ENCODE measurements around the gene FAM114A2. TPM values are rescaled to one million over a fixed set of nuclear protein-coding genes. Genes with fewer than 3 reads are reported as not detected.

The FAM114A2 gene
- polyA plus RNA-seq, 1 of the 3 experiments (the other 2 are of a cell fraction) = 9.0 TPM

DNA sequence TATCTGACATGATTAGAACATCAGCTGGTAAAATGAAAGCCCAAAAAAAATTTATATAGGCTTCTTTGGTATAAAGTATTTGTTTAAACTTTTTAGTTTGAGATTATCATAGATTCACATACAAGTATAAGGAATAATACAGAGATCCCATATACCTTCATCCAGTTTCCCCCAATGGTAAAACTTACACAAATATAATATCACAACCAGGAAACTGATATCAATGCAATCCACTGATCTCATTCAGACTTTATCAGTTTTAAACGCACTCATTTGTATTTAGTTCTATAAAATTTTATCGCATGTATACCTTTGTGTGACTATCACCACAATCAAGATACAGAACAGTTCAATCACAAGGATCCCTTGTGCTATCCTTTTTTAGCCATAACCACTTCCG is 3.8 kb downstream of the FAM114A2 start:
- H3K79me2 ChIP-seq (ENCODE audit: insufficient read depth) = peaks cover 32% of the 10 kb centered on the region
- H3K9me2 ChIP-seq = no peaks in the 10 kb centered on the region
- WGBS (ENCODE audit: low lambda C conversion rate) = 98% methylated on average over 3 of the region's 3 CpGs
- no peak overlapping the region for H3K4me2 ChIP-seq
- CTCF ChIA-PET = interaction anchor here (0.9 kb wide), 1 partner anchor 15 kb away, joined by 3 read pairs; no protein-coding TSS in a partner anchor
- peaks cover 6 to 25% of the 10 kb centered on the region in 2 experiments for H3K36me3 ChIP-seq (replicated peaks in 1 of 2; ENCODE audit: control insufficient read depth in 1 of 2, insufficient read depth in 2 of 2, low read length in 1 of 2)
- no peak for TF ChIP-seq GABPA (IDR thresholded peaks at IDR 0.05; ENCODE audit: low read depth)
- TF ChIP-seq FOSL2 (IDR thresholded peaks at IDR 0.05; ENCODE audit: borderline replicate concordance, low read depth) = no peak
- TF ChIP-seq, protein P1, sequence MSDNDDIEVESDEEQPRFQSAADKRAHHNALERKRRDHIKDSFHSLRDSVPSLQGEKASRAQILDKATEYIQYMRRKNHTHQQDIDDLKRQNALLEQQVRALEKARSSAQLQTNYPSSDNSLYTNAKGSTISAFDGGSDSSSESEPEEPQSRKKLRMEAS (IDR thresholded peaks at IDR 0.05; ENCODE audit: low read depth) = no peak
- TF ChIP-seq, protein P2, sequence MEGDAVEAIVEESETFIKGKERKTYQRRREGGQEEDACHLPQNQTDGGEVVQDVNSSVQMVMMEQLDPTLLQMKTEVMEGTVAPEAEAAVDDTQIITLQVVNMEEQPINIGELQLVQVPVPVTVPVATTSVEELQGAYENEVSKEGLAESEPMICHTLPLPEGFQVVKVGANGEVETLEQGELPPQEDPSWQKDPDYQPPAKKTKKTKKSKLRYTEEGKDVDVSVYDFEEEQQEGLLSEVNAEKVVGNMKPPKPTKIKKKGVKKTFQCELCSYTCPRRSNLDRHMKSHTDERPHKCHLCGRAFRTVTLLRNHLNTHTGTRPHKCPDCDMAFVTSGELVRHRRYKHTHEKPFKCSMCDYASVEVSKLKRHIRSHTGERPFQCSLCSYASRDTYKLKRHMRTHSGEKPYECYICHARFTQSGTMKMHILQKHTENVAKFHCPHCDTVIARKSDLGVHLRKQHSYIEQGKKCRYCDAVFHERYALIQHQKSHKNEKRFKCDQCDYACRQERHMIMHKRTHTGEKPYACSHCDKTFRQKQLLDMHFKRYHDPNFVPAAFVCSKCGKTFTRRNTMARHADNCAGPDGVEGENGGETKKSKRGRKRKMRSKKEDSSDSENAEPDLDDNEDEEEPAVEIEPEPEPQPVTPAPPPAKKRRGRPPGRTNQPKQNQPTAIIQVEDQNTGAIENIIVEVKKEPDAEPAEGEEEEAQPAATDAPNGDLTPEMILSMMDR (IDR thresholded peaks at IDR 0.05) = no peak
- no peak for TF ChIP-seq SMC3 (IDR thresholded peaks at IDR 0.05; ENCODE audit: low read depth, low read length)
- no peak for TF ChIP-seq TEAD4 (IDR thresholded peaks at IDR 0.05; ENCODE audit: borderline replicate concordance, insufficient read depth)
- TF ChIP-seq, protein P3, sequence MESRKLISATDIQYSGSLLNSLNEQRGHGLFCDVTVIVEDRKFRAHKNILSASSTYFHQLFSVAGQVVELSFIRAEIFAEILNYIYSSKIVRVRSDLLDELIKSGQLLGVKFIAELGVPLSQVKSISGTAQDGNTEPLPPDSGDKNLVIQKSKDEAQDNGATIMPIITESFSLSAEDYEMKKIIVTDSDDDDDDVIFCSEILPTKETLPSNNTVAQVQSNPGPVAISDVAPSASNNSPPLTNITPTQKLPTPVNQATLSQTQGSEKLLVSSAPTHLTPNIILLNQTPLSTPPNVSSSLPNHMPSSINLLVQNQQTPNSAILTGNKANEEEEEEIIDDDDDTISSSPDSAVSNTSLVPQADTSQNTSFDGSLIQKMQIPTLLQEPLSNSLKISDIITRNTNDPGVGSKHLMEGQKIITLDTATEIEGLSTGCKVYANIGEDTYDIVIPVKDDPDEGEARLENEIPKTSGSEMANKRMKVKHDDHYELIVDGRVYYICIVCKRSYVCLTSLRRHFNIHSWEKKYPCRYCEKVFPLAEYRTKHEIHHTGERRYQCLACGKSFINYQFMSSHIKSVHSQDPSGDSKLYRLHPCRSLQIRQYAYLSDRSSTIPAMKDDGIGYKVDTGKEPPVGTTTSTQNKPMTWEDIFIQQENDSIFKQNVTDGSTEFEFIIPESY (IDR thresholded peaks at IDR 0.05; ENCODE audit: borderline replicate concordance, low read depth) = no peak
- H3K9ac ChIP-seq = no peak overlapping the region
- no peak overlapping the region for H2AFZ ChIP-seq (ENCODE audit: low read depth)
- H3K27ac ChIP-seq (ENCODE audit: low read depth in 2 of 2, low read length in 1 of 2) = no peak overlapping the region
- no peaks in the 10 kb centered on the region for H4K20me1 ChIP-seq (ENCODE audit: insufficient read depth)
- no peaks in the 10 kb centered on the region for H3K27me3 ChIP-seq (ENCODE audit: insufficient read depth)
- POLR2A ChIA-PET = no interaction called here
- no peaks in the 10 kb centered on the region for H3K9me3 ChIP-seq
- DNase-seq = no peak
- peaks cover 0 to 8% of the 10 kb centered on the region in 2 experiments; a peak in 2 of 4 replicates for H3K4me1 ChIP-seq (ENCODE audit: control insufficient read depth in 1 of 2, insufficient read depth in 2 of 2, low read depth in 1 of 2, low read length in 1 of 2)
- H3F3A ChIP-seq (replicated peaks; ENCODE audit: insufficient read depth) = no peaks in the 10 kb centered on the region
- no peak overlapping the region for H3K4me3 ChIP-seq (ENCODE audit: low read depth in 2 of 2, low read length in 1 of 2)

DNA sequence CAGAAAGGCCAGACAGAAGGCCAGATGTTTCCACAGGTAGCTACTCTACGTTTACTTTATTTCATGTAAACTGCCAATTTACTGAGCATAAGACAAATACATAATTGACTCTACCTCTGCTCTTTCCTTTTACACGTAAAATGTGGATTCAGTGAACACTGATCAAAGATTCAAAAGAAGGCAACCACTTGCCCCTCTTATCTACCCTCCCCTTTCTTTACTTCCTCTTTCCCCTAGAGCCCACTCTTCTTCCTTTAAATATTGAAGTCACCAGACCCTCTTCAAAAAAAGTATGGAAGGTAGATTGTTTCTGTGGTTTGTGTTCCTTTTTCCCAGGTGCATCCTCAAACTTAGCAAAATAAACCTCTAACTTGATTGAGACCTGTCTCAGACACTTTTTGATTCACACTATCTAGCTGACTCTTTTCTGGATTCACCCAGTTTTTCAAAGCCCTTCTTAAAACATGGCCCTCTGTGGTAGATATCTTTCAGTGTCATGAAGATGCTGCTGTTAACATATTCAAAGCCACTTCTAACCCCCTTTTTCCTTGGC is 6.7 kb downstream of the FAM114A2 start:
- Histone ChIP-seq H3K36me3 (replicated peaks in 1 of 2; ENCODE audit: control insufficient read depth in 1 of 2, insufficient read depth in 2 of 2, low read length in 1 of 2) (peaks cover 17 to 48% of the 10 kb centered on the region in 2 experiments), H3F3A (replicated peaks; ENCODE audit: insufficient read depth) (no peaks in the 10 kb centered on the region), H3K27ac (ENCODE audit: low read depth in 2 of 2, low read length in 1 of 2) (no peak overlapping the region), H3K9ac (no peak overlapping the region), H3K9me3 (no peaks in the 10 kb centered on the region), H3K4me3 (ENCODE audit: low read depth in 2 of 2, low read length in 1 of 2) (no peak overlapping the region), H3K79me2 (ENCODE audit: insufficient read depth) (peaks cover 10% of the 10 kb centered on the region; the same call in 1 of the 2 replicates), H4K20me1 (ENCODE audit: insufficient read depth) (no peaks in the 10 kb centered on the region), H3K4me1 (ENCODE audit: control insufficient read depth in 1 of 2, insufficient read depth in 2 of 2, low read depth in 1 of 2, low read length in 1 of 2) (no peaks in the 10 kb centered on the region; a peak in 1 of 4 replicates), H2AFZ (ENCODE audit: low read depth) (no peak overlapping the region), H3K27me3 (ENCODE audit: insufficient read depth) (no peaks in the 10 kb centered on the region), H3K9me2 (no peaks in the 10 kb centered on the region), H3K4me2 (no peak overlapping the region)
- no peak for DNase-seq
- WGBS (ENCODE audit: low lambda C conversion rate) = 92% methylated on average over 2 of the region's 2 CpGs
- TF ChIP-seq, protein P4, sequence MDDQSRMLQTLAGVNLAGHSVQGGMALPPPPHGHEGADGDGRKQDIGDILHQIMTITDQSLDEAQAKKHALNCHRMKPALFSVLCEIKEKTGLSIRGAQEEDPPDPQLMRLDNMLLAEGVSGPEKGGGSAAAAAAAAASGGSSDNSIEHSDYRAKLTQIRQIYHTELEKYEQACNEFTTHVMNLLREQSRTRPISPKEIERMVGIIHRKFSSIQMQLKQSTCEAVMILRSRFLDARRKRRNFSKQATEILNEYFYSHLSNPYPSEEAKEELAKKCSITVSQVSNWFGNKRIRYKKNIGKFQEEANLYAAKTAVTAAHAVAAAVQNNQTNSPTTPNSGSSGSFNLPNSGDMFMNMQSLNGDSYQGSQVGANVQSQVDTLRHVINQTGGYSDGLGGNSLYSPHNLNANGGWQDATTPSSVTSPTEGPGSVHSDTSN (IDR thresholded peaks at IDR 0.05) = no peak
- TF ChIP-seq TCF12 (IDR thresholded peaks at IDR 0.05) (no peak), MEF2A (IDR thresholded peaks at IDR 0.05; ENCODE audit: borderline replicate concordance, low read depth) (no peak), RFX5 (IDR thresholded peaks at IDR 0.05; ENCODE audit: low read length) (no peak), FOXJ3 (CRISPR knock-in tag; IDR thresholded peaks at IDR 0.05) (no peak), POLR2AphosphoS5 (IDR thresholded peaks at IDR 0.05; ENCODE audit: low read depth, low read length) (no peak), FOXM1 (IDR thresholded peaks at IDR 0.05; ENCODE audit: low read depth) (no peak), EZH2phosphoT487 (IDR thresholded peaks at IDR 0.05; ENCODE audit: borderline replicate concordance, low read depth) (no peak), CHD2 (IDR thresholded peaks at IDR 0.05; ENCODE audit: low read length, partially characterized antibody) (no peak), NRF1 (IDR thresholded peaks at IDR 0.05; ENCODE audit: low read depth, low read length) (no peak), RAD21 (IDR thresholded peaks at IDR 0.05; ENCODE audit: low read length) (no peak), NFIC (IDR thresholded peaks at IDR 0.05; ENCODE audit: borderline replicate concordance) (no peak)
- TF ChIP-seq, protein P5, sequence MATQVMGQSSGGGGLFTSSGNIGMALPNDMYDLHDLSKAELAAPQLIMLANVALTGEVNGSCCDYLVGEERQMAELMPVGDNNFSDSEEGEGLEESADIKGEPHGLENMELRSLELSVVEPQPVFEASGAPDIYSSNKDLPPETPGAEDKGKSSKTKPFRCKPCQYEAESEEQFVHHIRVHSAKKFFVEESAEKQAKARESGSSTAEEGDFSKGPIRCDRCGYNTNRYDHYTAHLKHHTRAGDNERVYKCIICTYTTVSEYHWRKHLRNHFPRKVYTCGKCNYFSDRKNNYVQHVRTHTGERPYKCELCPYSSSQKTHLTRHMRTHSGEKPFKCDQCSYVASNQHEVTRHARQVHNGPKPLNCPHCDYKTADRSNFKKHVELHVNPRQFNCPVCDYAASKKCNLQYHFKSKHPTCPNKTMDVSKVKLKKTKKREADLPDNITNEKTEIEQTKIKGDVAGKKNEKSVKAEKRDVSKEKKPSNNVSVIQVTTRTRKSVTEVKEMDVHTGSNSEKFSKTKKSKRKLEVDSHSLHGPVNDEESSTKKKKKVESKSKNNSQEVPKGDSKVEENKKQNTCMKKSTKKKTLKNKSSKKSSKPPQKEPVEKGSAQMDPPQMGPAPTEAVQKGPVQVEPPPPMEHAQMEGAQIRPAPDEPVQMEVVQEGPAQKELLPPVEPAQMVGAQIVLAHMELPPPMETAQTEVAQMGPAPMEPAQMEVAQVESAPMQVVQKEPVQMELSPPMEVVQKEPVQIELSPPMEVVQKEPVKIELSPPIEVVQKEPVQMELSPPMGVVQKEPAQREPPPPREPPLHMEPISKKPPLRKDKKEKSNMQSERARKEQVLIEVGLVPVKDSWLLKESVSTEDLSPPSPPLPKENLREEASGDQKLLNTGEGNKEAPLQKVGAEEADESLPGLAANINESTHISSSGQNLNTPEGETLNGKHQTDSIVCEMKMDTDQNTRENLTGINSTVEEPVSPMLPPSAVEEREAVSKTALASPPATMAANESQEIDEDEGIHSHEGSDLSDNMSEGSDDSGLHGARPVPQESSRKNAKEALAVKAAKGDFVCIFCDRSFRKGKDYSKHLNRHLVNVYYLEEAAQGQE (IDR thresholded peaks at IDR 0.05; ENCODE audit: low read depth, low read length) = no peak
- CTCF ChIA-PET = no interaction called here
- POLR2A ChIA-PET = no interaction called here

Data from SK-N-SH (cell line).